K562 (cell line): ENCODE results near the gene IGF1R. TPM values are rescaled to one million over a fixed set of nuclear protein-coding genes. Genes with fewer than 3 reads are reported as not detected.
A peak's percentile ranks its signal among the peaks of the same experiment; 100 is the strongest.

Source experiments
- ATAC-seq: fragments of 200-7000 bp; cut with Tn5 transposase; 3 replicates; pipeline ENCODE4 v1.9.1; 2020; ENCODE audit warnings: moderate library complexity
- BruUV-seq: library from RNA; stranded (reverse); fragments of 400-500 nt; replicated peaks from 2 replicates; lab custom pipeline; 2021; lab: Mats Ljungman, UMichigan
- CTCF ChIA-PET: fragments of 300-600 bp; formaldehyde crosslinking; extraction: SDS; loops from one replicate; lab custom pipeline; 2021; ENCODE audit warnings: low intra/inter-chr PET ratio; lab: Yijun Ruan, JAX
- POLR2A ChIA-PET: fragments of 300-600, 350-650 bp; sonication (Branson Sonifier 250); formaldehyde crosslinking; extraction: SDS; loops from one replicate; lab custom pipeline; 2021; ENCODE audit warnings: antibody characterized with exemption, inconsistent platforms; lab: Yijun Ruan, JAX
- DNase-seq, 4 experiments: peaks; one replicate each; pipeline versions ENCODE4 v3.0.0 to v3.0.0-alpha.2; 2011 to 2018; ENCODE audit warnings: low spot score in 3 of 4, mixed read lengths in 3 of 4; ENCODE audit errors: extremely low read depth in 1 of 4
- FAIRE-seq: peaks from 2 replicates; lab custom pipeline; 2011; peaks lifted over from hg19 to GRCh38; lab: Jason Lieb, UNC
- H2AFZ ChIP-seq: 2 replicates; pipeline ENCODE4 v1.6.0; 2011; ENCODE audit warnings: low read depth, low read length, control low read depth, inconsistent platforms
- H3K27ac ChIP-seq: fragments of 200-600 bp; 3 replicates; pipeline ENCODE4 v1.8.0; 2011; ENCODE audit warnings: low read depth, mild to moderate bottlenecking, control low read depth, inconsistent platforms, low read length, moderate library complexity, mixed read lengths; ENCODE audit errors: extremely low read depth
- H3K27me3 ChIP-seq, 2 experiments: fragments of 300-600 bp in 1 of 2; 2 replicates in 1 of 2; 3 replicates in 1 of 2; pipeline versions ENCODE4 v1.6.0 to v1.8.0; 2011; ENCODE audit warnings: inconsistent platforms in 2 of 2, low read length in 2 of 2, mild to moderate bottlenecking in 1 of 2, mixed read lengths in 1 of 2, moderate library complexity in 1 of 2; ENCODE audit not compliant: control insufficient read depth in 2 of 2, insufficient read depth in 2 of 2
- H3K36me3 ChIP-seq: fragments of 300-600 bp; 3 replicates; pipeline ENCODE4 v1.8.0; 2011; ENCODE audit warnings: mild to moderate bottlenecking, low read length, inconsistent platforms; ENCODE audit not compliant: control insufficient read depth, insufficient read depth
- H3K4me1 ChIP-seq, 2 experiments: fragments of 200-600 bp in 1 of 2; replicated peaks in 1 of 2; 2 replicates in 1 of 2; 3 replicates in 1 of 2; pipeline versions ENCODE4 v1.5.1 to v1.8.0; 2011; ENCODE audit warnings: inconsistent platforms in 2 of 2, low read length in 2 of 2, mild to moderate bottlenecking in 1 of 2, mixed read lengths in 1 of 2, moderate library complexity in 1 of 2; ENCODE audit not compliant: control insufficient read depth in 2 of 2, insufficient read depth in 2 of 2
- H3K4me2 ChIP-seq: 2 replicates; pipeline ENCODE4 v1.6.1; 2011; ENCODE audit warnings: low read length, control low read depth, inconsistent platforms, mixed read lengths; ENCODE audit not compliant: insufficient read depth
- H3K4me3 ChIP-seq: fragments of 200-600 bp; sonication (generic), shearing (Covaris generic); 2 replicates; pipeline ENCODE4 v1.5.1; 2016; ENCODE audit warnings: control low read depth, inconsistent platforms
- H3K79me2 ChIP-seq: fragments of 200-600 bp; 3 replicates; pipeline ENCODE4 v1.8.0; 2011; ENCODE audit warnings: low read length, inconsistent platforms; ENCODE audit not compliant: control insufficient read depth, insufficient read depth
- H3K9ac ChIP-seq, 2 experiments: 2 replicates each; pipeline versions ENCODE4 v1.6.0 to v1.6.1; 2011; ENCODE audit warnings: low read depth in 2 of 2, low read length in 2 of 2, control low read depth in 1 of 2, inconsistent platforms in 1 of 2, mild to moderate bottlenecking in 1 of 2, mixed read lengths in 1 of 2; ENCODE audit not compliant: insufficient read depth in 1 of 2
- H3K9me1 ChIP-seq: one replicate; pipeline ENCODE4 v1.6.0; 2011; ENCODE audit warnings: inconsistent platforms, mild to moderate bottlenecking, low read length, moderate library complexity; ENCODE audit not compliant: control insufficient read depth, insufficient read depth
- H3K9me3 ChIP-seq: replicated peaks from 2 replicates; pipeline ENCODE4 v1.5.1; 2011; ENCODE audit warnings: low read depth, low read length, inconsistent platforms; ENCODE audit not compliant: control insufficient read depth, insufficient read depth
- H4K20me1 ChIP-seq: replicated peaks from 2 replicates; pipeline ENCODE4 v1.6.1; 2011; ENCODE audit warnings: low read length, inconsistent platforms, mixed read lengths; ENCODE audit not compliant: control insufficient read depth, insufficient read depth
- CREB1 ChIP-seq, 2 experiments: sonication (generic) in 1 of 2; formaldehyde crosslinking in 1 of 2; IDR thresholded peaks; 2 replicates each; pipeline versions ENCODE4 v1.6.1 to v1.8.0; 2012 to 2022; ENCODE audit warnings: inconsistent platforms in 1 of 2, mild to moderate bottlenecking in 1 of 2, missing genetic modification reagents in 1 of 2, moderate library complexity in 1 of 2
- CTBP1 ChIP-seq: fragments of 450-650 bp; IDR thresholded peaks from 2 replicates; pipeline ENCODE4 v1.6.1; 2016; ENCODE audit warnings: borderline replicate concordance
- FOXJ2 ChIP-seq: fragments of 200-800 bp; sonication (Bioruptor generic); IDR thresholded peaks from 2 replicates; pipeline ENCODE4 v1.6.1; 2016; ENCODE audit warnings: missing genetic modification characterization, missing compliant biosample characterization
- HDAC3 ChIP-seq: fragments of 450-650 bp; IDR thresholded peaks from 2 replicates; pipeline ENCODE4 v1.6.1; 2018; ENCODE audit warnings: borderline replicate concordance, mild to moderate bottlenecking, moderate library complexity; ENCODE audit not compliant: partially characterized antibody
- KDM2B ChIP-seq: fragments of 250-450 bp; sonication (Bioruptor Pico); IDR thresholded peaks from 2 replicates; pipeline ENCODE4 v1.8.0; 2021; ENCODE audit warnings: mild to moderate bottlenecking, moderate library complexity
- MCM7 ChIP-seq, 2 experiments: fragments of 450-650 bp; IDR thresholded peaks; 2 replicates each; pipeline ENCODE4 v1.6.1; 2016 to 2018
- MED1 ChIP-seq: sonication (generic); formaldehyde crosslinking; IDR thresholded peaks from 2 replicates; pipeline ENCODE4 v1.8.1; 2023; ENCODE audit warnings: missing genetic modification reagents, borderline replicate concordance
- NFE2 ChIP-seq: IDR thresholded peaks from 2 replicates; pipeline ENCODE4 v1.6.1; 2014; ENCODE audit warnings: antibody characterized with exemption, low read depth
- NR2C2 ChIP-seq, 2 experiments: fragments of 200-800 bp in 1 of 2; sonication (Bioruptor generic) in 1 of 2; sonication (generic) in 1 of 2; formaldehyde crosslinking in 1 of 2; IDR thresholded peaks; 2 replicates each; pipeline versions ENCODE4 v1.6.1 to v1.8.0; 2016 to 2022; ENCODE audit warnings: mild to moderate bottlenecking in 1 of 2, missing compliant biosample characterization in 1 of 2, missing genetic modification characterization in 1 of 2, missing genetic modification reagents in 1 of 2
- RAD21 ChIP-seq, 2 experiments: fragments of 250-450 bp in 1 of 2; fragments of 450-650 bp in 1 of 2; sonication (Bioruptor Pico) in 1 of 2; formaldehyde crosslinking in 1 of 2; IDR thresholded peaks in 1 of 2; conservative IDR thresholded peaks in 1 of 2; 2 replicates each; pipeline versions ENCODE4 v1.4.0 to v1.8.0; 2020 to 2022; ENCODE audit warnings: mild to moderate bottlenecking in 2 of 2, moderate library complexity in 1 of 2
- SRSF9 ChIP-seq: fragments of 200-400 bp; formaldehyde crosslinking; IDR thresholded peaks from 2 replicates; pipeline ENCODE4 v1.6.1; 2017; ENCODE audit warnings: low read depth, low read length, borderline replicate concordance
- WHSC1 ChIP-seq: IDR thresholded peaks from one replicate; pipeline ENCODE4 v1.6.1; 2012; ENCODE audit warnings: low read length, control low read depth, inconsistent platforms
- ZNF12 ChIP-seq: sonication (generic); formaldehyde crosslinking; IDR thresholded peaks from 2 replicates; pipeline ENCODE4 v1.4.0; 2020; ENCODE audit warnings: mild to moderate bottlenecking, missing genetic modification reagents
- ZNF282 ChIP-seq: sonication (generic); formaldehyde crosslinking; IDR thresholded peaks from 2 replicates; pipeline ENCODE4 v1.8.1; 2023; ENCODE audit warnings: missing genetic modification reagents
- ZNF696 ChIP-seq: fragments of 250-450 bp; sonication (Bioruptor Pico); conservative IDR thresholded peaks from 2 replicates; pipeline ENCODE4 v1.4.0; 2020; ENCODE audit warnings: mild to moderate bottlenecking, moderate library complexity
- WGBS: fragments of 100-300 bp; shearing (Covaris generic); methylation state at CpG from one replicate; pipeline ENCODE4 v1.1.6; 2016; ENCODE audit warnings: low coverage, mixed read lengths; ENCODE audit not compliant: insufficient coverage; ENCODE audit errors: missing lambda C conversion rate; 5-methylcytosine and 5-hydroxymethylcytosine counted together
- in situ Hi-C: fragments of 300-500 bp; cut with MboI; formaldehyde crosslinking; loops from 4 replicates; pipeline ENCODE4 v1.15.0; 2018; ENCODE audit warnings: inconsistent platforms, mixed read lengths
- intact Hi-C: fragments of 100-400 bp; cut with micrococcal nuclease; formaldehyde crosslinking; loops from 2 replicates; pipeline ENCODE4 v1.14.2; 2022
- polyA plus RNA-seq, 8 experiments: library from polyadenylated mRNA; depleted of rRNA in 4 of 8; stranded (reverse) in 5 of 8; unstranded in 3 of 8; fragments of >200 nt; fragmentation: Nextera tagmentation in 2 of 8; fragmentation: Illumina TruSeq in 1 of 8; extraction: Ambion mirVana in 2 of 8; extraction: Trizol in 1 of 8; gene quantifications; 2 replicates each; pipeline versions ENCODE4 v1.2.1 to v1.2.3, GENCODE V29; 2011 to 2014; ENCODE audit warnings: inconsistent platforms in 1 of 8, missing spikeins in 1 of 8
- total RNA-seq, 7 experiments: library from RNA; depleted of rRNA in 6 of 7; stranded (reverse); fragments of >200 nt in 6 of 7; fragmentation: Illumina TruSeq in 2 of 7; extraction: Trizol in 2 of 7; gene quantifications; 2 replicates each; pipeline versions ENCODE4 v1.2.1 to v1.2.3, GENCODE V29; 2011 to 2021; ENCODE audit warnings: low replicate concordance in 1 of 7
- TF ChIP-seq, protein P1 (sequence below): sonication (generic); formaldehyde crosslinking; IDR thresholded peaks from 2 replicates; pipeline ENCODE4 v1.9.0; 2022; ENCODE audit warnings: mild to moderate bottlenecking, missing genetic modification reagents
- TF ChIP-seq, protein P2 (sequence below): fragments of 250-450 bp; sonication (Bioruptor Pico); IDR thresholded peaks from 2 replicates; pipeline ENCODE4 v1.5.0; 2020; ENCODE audit warnings: mild to moderate bottlenecking, borderline replicate concordance

IGF1R gene
- total and polyA plus RNA-seq, 9 of the 15 experiments (the other 6 are each of a cell fraction or from before 2014, with no cell fraction given) = 0.35 to 8.0 (median 1.6) TPM

DNA sequence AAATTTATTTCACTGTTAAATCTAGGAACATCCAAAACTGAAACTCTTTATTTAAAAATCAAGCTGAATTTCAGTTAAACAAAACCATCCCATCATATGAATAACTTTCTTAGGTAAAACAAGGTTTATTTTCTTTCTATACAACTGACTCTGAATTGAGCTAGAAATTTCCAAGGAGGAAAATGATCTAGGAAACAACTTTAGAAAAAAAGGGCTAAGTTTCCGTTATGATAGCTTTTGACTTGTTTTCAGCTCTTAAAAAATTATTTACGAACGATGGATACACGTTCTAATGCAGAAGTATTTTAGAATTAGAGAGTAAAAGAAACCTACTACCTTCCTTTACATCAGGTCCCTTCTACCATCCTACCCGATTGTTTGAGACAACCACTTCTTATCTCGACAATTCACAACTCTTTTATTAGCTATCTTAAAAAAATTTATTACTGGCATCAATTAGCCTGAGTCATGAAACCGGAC lies 1.8 kb upstream of the IGF1R start (continued):
- no peak for TF ChIP-seq MCM7 (IDR thresholded peaks at IDR 0.05)

GRCh38 chr15:98647026-98647773 lies 1.1 kb upstream of the IGF1R start:
- Histone ChIP-seq H3K36me3 (no peaks in the 10 kb centered on the region), H3K9me3 (no peaks in the 10 kb centered on the region), H3K4me2 (peak overlapping the region; percentile 86), H3K9me1 (no peaks in the 10 kb centered on the region), H3K27me3 (peaks cover 2 to 25% of the 10 kb centered on the region in 2 experiments; a peak in 4 of 5 replicates), H4K20me1 (no peaks in the 10 kb centered on the region), H3K4me1 (peaks cover 3 to 30% of the 10 kb centered on the region in 2 experiments; a peak in 4 of 5 replicates), H3K27ac (peak overlapping the region; percentile 60; the same call in 2 of the 3 replicates), H3K9ac (peak overlapping the region; percentile 39 to 89), H2AFZ (peak overlapping the region; percentile 98), H3K79me2 (no peaks in the 10 kb centered on the region), H3K4me3 (peak overlapping the region; percentile 63)
- ATAC-seq = peak; percentile 84
- DNase-seq = peak; percentile 67 to 86 (median 82)
- no TSS peak for BruUV-seq
- CTCF ChIA-PET = interaction anchor here (1.1 kb wide), 1 partner anchor 12 kb away, joined by 6 read pairs; no protein-coding TSS in a partner anchor
- intact Hi-C loops = no loop called here
- FAIRE-seq = peak; percentile 19
- in situ Hi-C loops = no loop called here
- POLR2A ChIA-PET = interaction anchor here (0.6 kb wide), 1 partner anchor 61 kb away, joined by 3 read pairs; no protein-coding TSS in a partner anchor
- 2% methylated on average over 25 of the region's 77 CpGs for WGBS
- no peak for TF ChIP-seq ZNF12
- TF ChIP-seq ZNF696 (CRISPR knock-in tag) = no peak
- no peak for TF ChIP-seq SRSF9
- peak; percentile 88 for TF ChIP-seq CTBP1
- no peak for TF ChIP-seq CREB1 (IDR thresholded peaks at IDR 0.05)
- 0 out of 2 replicates have a peak, but pooled peaks have one; percentile 24 for TF ChIP-seq CREB1 (CRISPR knock-in tag; IDR thresholded peaks at IDR 0.05)
- no peak for TF ChIP-seq WHSC1
- peak in 1 of 2 experiments; percentile 36; a peak in 2 of 4 replicates for TF ChIP-seq RAD21 (CRISPR knock-in tag; conservative IDR thresholded peaks at IDR 0.05 in 1 of 2, IDR thresholded peaks at IDR 0.05 in 1 of 2)
- peak; percentile 63; the same call in 1 of the 2 replicates for TF ChIP-seq ZNF282 (CRISPR knock-in tag)
- TF ChIP-seq MED1 = no peak
- TF ChIP-seq KDM2B (CRISPR knock-in tag) = no peak
- TF ChIP-seq, protein P1, sequence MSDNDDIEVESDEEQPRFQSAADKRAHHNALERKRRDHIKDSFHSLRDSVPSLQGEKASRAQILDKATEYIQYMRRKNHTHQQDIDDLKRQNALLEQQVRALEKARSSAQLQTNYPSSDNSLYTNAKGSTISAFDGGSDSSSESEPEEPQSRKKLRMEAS (CRISPR knock-in tag) = peak; percentile 85
- TF ChIP-seq NR2C2 (CRISPR knock-in tag; IDR thresholded peaks at IDR 0.05) = 0 out of 2 replicates have a peak, but pooled peaks have one; percentile 17
- no peak for TF ChIP-seq NR2C2 (tag; IDR thresholded peaks at IDR 0.05)
- TF ChIP-seq FOXJ2 (tag) = peak; percentile 67; the same call in 1 of the 2 replicates
- TF ChIP-seq, protein P2, sequence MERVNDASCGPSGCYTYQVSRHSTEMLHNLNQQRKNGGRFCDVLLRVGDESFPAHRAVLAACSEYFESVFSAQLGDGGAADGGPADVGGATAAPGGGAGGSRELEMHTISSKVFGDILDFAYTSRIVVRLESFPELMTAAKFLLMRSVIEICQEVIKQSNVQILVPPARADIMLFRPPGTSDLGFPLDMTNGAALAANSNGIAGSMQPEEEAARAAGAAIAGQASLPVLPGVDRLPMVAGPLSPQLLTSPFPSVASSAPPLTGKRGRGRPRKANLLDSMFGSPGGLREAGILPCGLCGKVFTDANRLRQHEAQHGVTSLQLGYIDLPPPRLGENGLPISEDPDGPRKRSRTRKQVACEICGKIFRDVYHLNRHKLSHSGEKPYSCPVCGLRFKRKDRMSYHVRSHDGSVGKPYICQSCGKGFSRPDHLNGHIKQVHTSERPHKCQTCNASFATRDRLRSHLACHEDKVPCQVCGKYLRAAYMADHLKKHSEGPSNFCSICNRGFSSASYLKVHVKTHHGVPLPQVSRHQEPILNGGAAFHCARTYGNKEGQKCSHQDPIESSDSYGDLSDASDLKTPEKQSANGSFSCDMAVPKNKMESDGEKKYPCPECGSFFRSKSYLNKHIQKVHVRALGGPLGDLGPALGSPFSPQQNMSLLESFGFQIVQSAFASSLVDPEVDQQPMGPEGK = no peak
- peak; percentile 12; the same call in 1 of the 2 replicates for TF ChIP-seq NFE2
- no peak for TF ChIP-seq HDAC3
